Calu3 (cell line): ENCODE data around the gene PPP1R16B. TPM values are rescaled to one million over a fixed set of nuclear protein-coding genes. Genes with fewer than 3 reads are reported as not detected.

Source experiments
- BruUV-seq: library from RNA; stranded (reverse); fragments of 400-500 nt; replicated peaks from 2 replicates; lab custom pipeline; 2021; lab: Mats Ljungman, UMichigan
- CTCF ChIA-PET: fragments of 300-600 bp; sonication (Branson Sonifier 250); formaldehyde crosslinking; loops from one replicate; lab custom pipeline; 2022; ENCODE audit warnings: antibody characterized with exemption; lab: Charles Lee
- DNase-seq: peaks from one replicate; pipeline ENCODE4 v3.0.0; 2022
- H3K27ac Mint-ChIP-seq: one replicate; pipeline ENCODE4 v1.8.0; 2022; ENCODE audit warnings: mixed read lengths; ENCODE audit not compliant: unreplicated experiment
- H3K27me3 Mint-ChIP-seq: one replicate; pipeline ENCODE4 v1.8.0; 2022; ENCODE audit warnings: mixed read lengths; ENCODE audit not compliant: unreplicated experiment
- H3K36me3 Mint-ChIP-seq: one replicate; pipeline ENCODE4 v1.8.0; 2022; ENCODE audit warnings: mild to moderate bottlenecking, moderate library complexity, mixed read lengths; ENCODE audit not compliant: insufficient read depth, unreplicated experiment
- H3K4me1 Mint-ChIP-seq: one replicate; pipeline ENCODE4 v1.8.0; 2022; ENCODE audit warnings: mild to moderate bottlenecking, low read depth, mixed read lengths; ENCODE audit not compliant: unreplicated experiment
- H3K4me3 Mint-ChIP-seq: one replicate; pipeline ENCODE4 v1.8.0; 2022; ENCODE audit warnings: mild to moderate bottlenecking, low read depth, moderate library complexity, mixed read lengths; ENCODE audit not compliant: unreplicated experiment
- H3K9me3 Mint-ChIP-seq: one replicate; pipeline ENCODE4 v1.8.0; 2022; ENCODE audit warnings: low read depth, mixed read lengths; ENCODE audit not compliant: unreplicated experiment
- CTCF ChIP-seq: fragments of 200-600 bp; IDR thresholded peaks from one replicate; pipeline ENCODE4 v1.8.0; 2022; ENCODE audit warnings: antibody characterized with exemption; ENCODE audit not compliant: unreplicated experiment
- intact Hi-C: fragments of 100-400 bp; cut with micrococcal nuclease; formaldehyde crosslinking; loops from one replicate; pipeline ENCODE4 v1.10.0; 2022; ENCODE audit not compliant: unreplicated experiment
- total RNA-seq: library from RNA; stranded (reverse); gene quantifications from 2 replicates; pipeline ENCODE4 v1.2.3, GENCODE V29; 2022

PPP1R16B gene
- total RNA-seq, 1 experiment from 2014 or later = not detected

- intact Hi-C loops = no loop called here
- TF ChIP-seq CTCF = no peak
- H3K27ac Mint-ChIP-seq = no peak overlapping the region
- peaks cover 10% of the 10 kb centered on the region for H3K4me1 Mint-ChIP-seq
- no peaks in the 10 kb centered on the region for H3K36me3 Mint-ChIP-seq
- BruUV-seq = no TSS peak
- H3K4me3 Mint-ChIP-seq = no peak overlapping the region
- H3K9me3 Mint-ChIP-seq = no peaks in the 10 kb centered on the region
- peaks cover 18% of the 10 kb centered on the region for H3K27me3 Mint-ChIP-seq
- DNase-seq = no peak
- CTCF ChIA-PET = interaction anchor here (1.2 kb wide), 1 partner anchor 11 kb away, joined by 4 read pairs; no protein-coding TSS in a partner anchor
Observed at GRCh38 chr20:38833154-38833856, 27.8 kb downstream of the PPP1R16B start.

- Mint-ChIP-seq H3K4me1 (peaks cover 8% of the 10 kb centered on the region), H3K27ac (no peak overlapping the region), H3K27me3 (peaks cover 19% of the 10 kb centered on the region), H3K4me3 (no peak overlapping the region), H3K9me3 (no peaks in the 10 kb centered on the region), H3K36me3 (no peaks in the 10 kb centered on the region)
- intact Hi-C loops = no loop called here
- no TSS peak for BruUV-seq
- DNase-seq = no peak
- CTCF ChIA-PET = interaction anchor here (1.2 kb wide), 1 partner anchor 10 kb away, joined by 4 read pairs; no protein-coding TSS in a partner anchor
- TF ChIP-seq CTCF = no peak
Observed at GRCh38 chr20:38833857-38834164, 28.3 kb downstream of the PPP1R16B start.

GRCh38 chr20:38834868-38835267 lies 29.4 kb downstream of the PPP1R16B start:
- TF ChIP-seq CTCF = no peak
- CTCF ChIA-PET = interaction anchor here (1.1 to 1.2 kb wide), 2 partner anchors 9 kb away, joined by 4 read pairs; no protein-coding TSS in a partner anchor
- H3K4me1 Mint-ChIP-seq = no peaks in the 10 kb centered on the region
- no peaks in the 10 kb centered on the region for H3K9me3 Mint-ChIP-seq
- H3K27ac Mint-ChIP-seq = no peak overlapping the region
- no peaks in the 10 kb centered on the region for H3K36me3 Mint-ChIP-seq
- H3K4me3 Mint-ChIP-seq = no peak overlapping the region
- BruUV-seq = no TSS peak
- peaks cover 30% of the 10 kb centered on the region for H3K27me3 Mint-ChIP-seq
- intact Hi-C loops = no loop called here
- DNase-seq = no peak

GRCh38 chr20:38835792-38836191 lies 30.3 kb downstream of the PPP1R16B start:
- Mint-ChIP-seq H3K27ac (no peak overlapping the region), H3K9me3 (no peaks in the 10 kb centered on the region), H3K4me1 (no peaks in the 10 kb centered on the region), H3K4me3 (no peak overlapping the region), H3K36me3 (no peaks in the 10 kb centered on the region), H3K27me3 (peaks cover 39% of the 10 kb centered on the region)
- no peak for DNase-seq
- intact Hi-C loops = no loop called here
- no peak for TF ChIP-seq CTCF
- CTCF ChIA-PET = no interaction called here
- BruUV-seq = no TSS peak
